ENCODE results near the gene IRF6. TPM values are rescaled to one million over a fixed set of nuclear protein-coding genes. Genes with fewer than 3 reads are reported as not detected.

The IRF6 gene
- total and polyA plus RNA-seq, 2 of the 8 experiments (the other 6 are each of a cell fraction or from before 2014, with no cell fraction given): 9.6 to 13.4 TPM

DNA sequence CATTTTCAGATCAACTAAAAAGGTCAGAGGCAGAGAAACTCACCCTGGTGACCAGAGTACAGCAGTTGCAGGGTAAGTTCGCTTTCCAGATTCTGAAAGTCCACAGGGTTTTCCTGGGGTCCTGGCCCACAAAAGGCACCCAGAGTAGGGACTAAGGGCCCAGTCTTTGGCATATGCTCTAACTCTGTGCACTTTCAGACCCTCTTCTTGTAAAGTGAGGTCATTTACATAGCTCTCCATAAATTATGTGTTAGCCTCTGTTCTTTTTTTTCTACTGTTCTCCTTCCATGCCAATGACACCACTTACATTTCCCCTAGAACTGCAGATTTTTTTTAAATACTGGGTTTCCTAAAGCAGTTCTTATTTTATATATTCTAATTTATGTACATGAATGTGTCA lies 27.8 kb downstream of the IRF6 start:
- Histone ChIP-seq H3K4me1 (replicated peaks in 1 of 4; ENCODE audit: control insufficient read depth in 3 of 4, insufficient read depth in 4 of 4, low read length in 3 of 4) (no peaks in the 10 kb centered on the region; a peak in 1 of 7 replicates), H3K23me2 (ENCODE audit: low read depth, low read length) (no peaks in the 10 kb centered on the region), H2BK5ac (ENCODE audit: low read depth, low read length) (no peak overlapping the region), H4K5ac (ENCODE audit: insufficient read length, low read depth, low read length) (no peak overlapping the region), H3K79me1 (ENCODE audit: low read depth, low read length) (no peaks in the 10 kb centered on the region), H2BK15ac (ENCODE audit: low read length) (no peak overlapping the region), H3K79me2 (ENCODE audit: control insufficient read depth in 1 of 2, insufficient read depth in 2 of 2, low read length in 2 of 2) (no peaks in the 10 kb centered on the region), H4K91ac (replicated peaks; ENCODE audit: insufficient read length, low read length) (no peak overlapping the region), H3K56ac (replicated peaks; ENCODE audit: insufficient read length, low read depth, low read length) (no peak overlapping the region), H2BK20ac (ENCODE audit: low read length) (no peak overlapping the region), H3K14ac (ENCODE audit: insufficient read length) (no peak overlapping the region), H3K4me3 (ENCODE audit: extremely low read depth in 1 of 4, insufficient read depth in 2 of 4, low read depth in 3 of 4, low read length in 4 of 4) (no peak overlapping the region), H2BK120ac (replicated peaks; ENCODE audit: low read depth, low read length) (no peak overlapping the region), H3K9ac (replicated peaks in 1 of 4; ENCODE audit: extremely low read depth in 1 of 4, low read depth in 3 of 4, low read length in 3 of 4) (no peak overlapping the region), H3K4ac (replicated peaks; ENCODE audit: insufficient read length, low read depth, low read length) (no peak overlapping the region), H3K23ac (ENCODE audit: insufficient read length) (no peak overlapping the region), H3K27me3 (replicated peaks in 1 of 4; ENCODE audit: control insufficient read depth in 3 of 4, extremely low read depth in 1 of 4, insufficient read depth in 3 of 4, low read length in 3 of 4) (no peaks in the 10 kb centered on the region), H2BK12ac (ENCODE audit: low read depth, low read length) (no peak overlapping the region), H3K18ac (ENCODE audit: extremely low read depth, low read length) (no peak overlapping the region), H2AK5ac (ENCODE audit: low read depth, low read length) (no peak overlapping the region), H3K27ac (ENCODE audit: low read depth, low read length) (no peak overlapping the region), H2AFZ (ENCODE audit: low read length) (no peak overlapping the region), H3K36me3 (ENCODE audit: control insufficient read depth in 2 of 4, insufficient read depth in 4 of 4, low read length in 3 of 4) (0 out of 8 replicates have a peak, but pooled peaks cover 0 to 3% (median 0%) of the 10 kb centered on the region in 4 experiments), H3K9me3 (ENCODE audit: insufficient read depth in 2 of 2, low read depth in 1 of 2, low read length in 1 of 2) (no peaks in the 10 kb centered on the region), H4K20me1 (replicated peaks in 1 of 2; ENCODE audit: control insufficient read depth in 1 of 2, insufficient read depth in 2 of 2, low read length in 2 of 2) (no peaks in the 10 kb centered on the region), H3K4me2 (ENCODE audit: insufficient read depth in 1 of 2, low read depth in 2 of 2, low read length in 2 of 2) (no peak overlapping the region), H4K8ac (ENCODE audit: extremely low read depth, insufficient read depth, low read length) (no peak overlapping the region)
- WGBS, 2 experiments (ENCODE audit: extremely low coverage in 1 of 2, insufficient coverage in 1 of 2, insufficient read length in 1 of 2, insufficient replicate concordance in 2 of 2, low coverage in 1 of 2, low lambda C conversion rate in 2 of 2, missing lambda C conversion rate in 1 of 2): 79% methylated on average over 1 of the region's 1 CpG; no CpG with 5 or more reads in 1 of the 2 experiments
- POLR2A ChIA-PET (ENCODE audit: partially characterized antibody): no interaction called here
- FAIRE-seq: no peak
- TF ChIP-seq CBX8 (IDR thresholded peaks at IDR 0.05; ENCODE audit: borderline replicate concordance, low read depth, low read length) (no peak), CBX5 (IDR thresholded peaks at IDR 0.05; ENCODE audit: low read depth, low read length) (no peak), SRF (IDR thresholded peaks at IDR 0.05; ENCODE audit: low read depth, low read length) (no peak), TCF12 (IDR thresholded peaks at IDR 0.05; ENCODE audit: low read depth, low read length) (no peak), EP300 (IDR thresholded peaks at IDR 0.05; ENCODE audit: borderline replicate concordance in 1 of 2, low read depth in 2 of 2, low read length in 2 of 2) (no peak), TEAD4 (IDR thresholded peaks at IDR 0.05; ENCODE audit: low read depth, low read length) (no peak), MAFK (IDR thresholded peaks at IDR 0.05; ENCODE audit: low read depth, low read length) (no peak), YY1 (IDR thresholded peaks at IDR 0.05; ENCODE audit: low read depth, low read length) (no peak), SP1 (IDR thresholded peaks at IDR 0.05; ENCODE audit: low read depth, low read length) (no peak), EGR1 (IDR thresholded peaks at IDR 0.05; ENCODE audit: borderline replicate concordance, low read depth, low read length) (no peak), CTBP2 (IDR thresholded peaks at IDR 0.05; ENCODE audit: borderline replicate concordance, insufficient read depth, insufficient read length, low read length) (no peak), KDM4A (IDR thresholded peaks at IDR 0.05; ENCODE audit: low read depth, low read length, severe bottlenecking) (no peak)
- CTCF ChIA-PET (ENCODE audit: partially characterized antibody): interaction anchor here (1.2 kb wide), 1 partner anchor 30 kb away, joined by 4 read pairs; no protein-coding TSS in a partner anchor
- DNase-seq (ENCODE audit: low read depth in 1 of 2, low spot score in 2 of 2): no peak

All from H1 (cell line).